Fibroblast of pulmonary artery (primary cell): Measurements from ENCODE around the gene MICAL2.
A peak's percentile ranks its signal among the peaks of the same experiment; 100 is the strongest.

Experiments
- DNase-seq: peaks from one replicate; pipeline ENCODE4 v3.0.0-alpha.2; 2010; ENCODE audit warnings: low read depth
- H3K4me3 ChIP-seq: replicated peaks from 2 replicates; pipeline ENCODE4 v1.5.1; 2011; ENCODE audit warnings: low read depth, mild to moderate bottlenecking, control low read depth, low read length, moderate library complexity
- TF ChIP-seq, protein P1 (sequence below): IDR thresholded peaks from 2 replicates; pipeline ENCODE4 v1.5.1; 2011; ENCODE audit warnings: mild to moderate bottlenecking, control low read depth, low read length, inconsistent platforms; ENCODE audit errors: missing control alignments

MICAL2 gene

DNA sequence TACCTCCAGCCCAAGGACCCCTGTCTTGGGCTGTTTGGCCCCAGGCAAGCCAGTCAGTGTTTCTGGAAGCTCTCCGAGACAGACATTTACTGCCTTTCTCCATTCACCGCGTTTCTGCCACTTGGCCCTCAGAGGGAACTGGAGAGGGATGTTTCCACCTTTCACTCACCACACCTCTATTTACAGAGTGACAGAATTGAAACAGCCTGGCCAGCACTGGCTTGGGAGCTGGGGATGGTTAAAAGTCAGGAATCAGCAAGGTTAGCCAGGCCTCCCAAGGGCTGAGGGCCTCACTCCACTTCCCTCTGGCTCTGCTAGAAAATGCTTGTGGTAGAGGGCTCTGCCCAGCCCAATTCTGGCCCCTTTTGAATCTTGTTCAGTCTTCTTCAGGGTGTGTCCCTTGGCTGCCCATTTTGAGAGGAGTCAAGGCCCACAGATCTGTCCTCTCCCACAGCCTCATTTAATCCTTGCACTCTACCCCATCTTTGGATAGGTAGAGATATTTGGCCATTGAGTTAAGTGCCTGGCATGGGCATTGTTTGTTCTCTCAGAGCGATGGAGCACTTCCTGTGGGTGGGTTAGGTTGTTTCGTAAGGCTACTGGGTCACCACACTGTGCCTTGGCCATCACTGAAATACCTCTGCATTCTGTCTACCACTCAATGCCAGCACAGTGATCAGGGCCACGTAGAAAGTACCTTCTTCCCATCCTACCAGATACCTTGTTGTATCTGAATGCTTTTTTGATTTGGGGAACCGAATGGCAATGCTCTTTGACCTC is 119.2 kb downstream of the MICAL2 start:
- DNase-seq: no peak
- TF ChIP-seq, protein P1, sequence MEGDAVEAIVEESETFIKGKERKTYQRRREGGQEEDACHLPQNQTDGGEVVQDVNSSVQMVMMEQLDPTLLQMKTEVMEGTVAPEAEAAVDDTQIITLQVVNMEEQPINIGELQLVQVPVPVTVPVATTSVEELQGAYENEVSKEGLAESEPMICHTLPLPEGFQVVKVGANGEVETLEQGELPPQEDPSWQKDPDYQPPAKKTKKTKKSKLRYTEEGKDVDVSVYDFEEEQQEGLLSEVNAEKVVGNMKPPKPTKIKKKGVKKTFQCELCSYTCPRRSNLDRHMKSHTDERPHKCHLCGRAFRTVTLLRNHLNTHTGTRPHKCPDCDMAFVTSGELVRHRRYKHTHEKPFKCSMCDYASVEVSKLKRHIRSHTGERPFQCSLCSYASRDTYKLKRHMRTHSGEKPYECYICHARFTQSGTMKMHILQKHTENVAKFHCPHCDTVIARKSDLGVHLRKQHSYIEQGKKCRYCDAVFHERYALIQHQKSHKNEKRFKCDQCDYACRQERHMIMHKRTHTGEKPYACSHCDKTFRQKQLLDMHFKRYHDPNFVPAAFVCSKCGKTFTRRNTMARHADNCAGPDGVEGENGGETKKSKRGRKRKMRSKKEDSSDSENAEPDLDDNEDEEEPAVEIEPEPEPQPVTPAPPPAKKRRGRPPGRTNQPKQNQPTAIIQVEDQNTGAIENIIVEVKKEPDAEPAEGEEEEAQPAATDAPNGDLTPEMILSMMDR: no peak

GRCh38 chr11:12232160-12232559 is 121.8 kb downstream of the MICAL2 start:
- no peak overlapping the region for H3K4me3 ChIP-seq
- no peak for DNase-seq
- TF ChIP-seq, protein P1: no peak

More for the DNA sequence above, 119.2 kb downstream of the MICAL2 start:
- no peak overlapping the region for H3K4me3 ChIP-seq

GRCh38 chr11:12232817-12233601 is 122.6 kb downstream of the MICAL2 start:
- peak; percentile 94 for DNase-seq

GRCh38 chr11:12233602-12233925 is 123.2 kb downstream of the MICAL2 start:
- no peak overlapping the region for H3K4me3 ChIP-seq
- DNase-seq: peak; percentile 40
- TF ChIP-seq, protein P1: no peak

More at GRCh38 chr11:12232817-12233601, 122.6 kb downstream of the MICAL2 start:
- no peak overlapping the region for H3K4me3 ChIP-seq
- TF ChIP-seq, protein P1: no peak

DNA sequence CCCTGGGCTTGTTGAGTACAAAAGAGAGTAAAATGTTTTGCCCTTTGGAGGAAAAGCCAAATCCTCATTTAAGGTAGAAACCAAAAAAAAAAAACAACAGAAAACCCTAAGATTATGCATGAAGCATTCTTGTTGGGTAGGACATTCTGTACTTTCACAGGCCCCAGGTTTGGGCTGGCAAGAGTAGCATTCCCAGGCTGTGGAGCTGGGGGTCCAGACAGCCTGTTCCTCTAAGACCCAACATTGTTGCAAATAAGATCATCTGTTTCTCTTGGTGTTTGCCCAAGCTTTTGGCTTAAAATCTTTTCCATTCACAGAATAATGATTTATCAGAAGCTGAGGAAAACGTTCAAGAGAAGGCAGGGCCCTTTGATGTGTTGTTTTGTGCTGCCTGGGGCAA is 123.8 kb downstream of the MICAL2 start:
- DNase-seq: peak; percentile 42
- TF ChIP-seq, protein P1: no peak
- no peak overlapping the region for H3K4me3 ChIP-seq

DNA sequence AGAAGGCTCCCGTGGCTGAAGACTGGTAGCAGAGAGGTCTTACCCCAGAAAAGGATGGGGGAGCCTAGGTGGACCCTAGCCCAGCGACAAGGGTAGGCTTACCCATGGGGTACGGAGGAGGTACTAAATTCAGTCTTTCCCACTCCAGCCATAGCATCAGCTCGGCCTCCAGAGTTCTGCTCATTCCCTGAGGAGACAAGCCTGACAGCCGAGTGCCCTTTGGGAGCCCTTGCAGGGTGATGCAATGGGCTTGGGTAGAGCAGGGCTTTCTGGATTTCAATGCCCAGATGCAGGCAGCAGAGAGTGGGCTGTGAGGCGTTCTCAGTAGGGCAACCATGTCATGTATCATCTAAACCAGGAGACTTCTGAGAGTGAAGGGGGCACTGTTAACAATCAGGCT is 124.7 kb downstream of the MICAL2 start:
- no peak overlapping the region for H3K4me3 ChIP-seq
- no peak for DNase-seq
- TF ChIP-seq, protein P1: no peak
